ENCODE data around the gene ATXN7L1. TPM values are rescaled to one million over a fixed set of nuclear protein-coding genes. Genes with fewer than 3 reads are reported as not detected.

The ATXN7L1 gene
- total and polyA plus RNA-seq, 2 of the 4 experiments (the other 2 are of a cell fraction): 3.5 to 4.3 TPM

DNA sequence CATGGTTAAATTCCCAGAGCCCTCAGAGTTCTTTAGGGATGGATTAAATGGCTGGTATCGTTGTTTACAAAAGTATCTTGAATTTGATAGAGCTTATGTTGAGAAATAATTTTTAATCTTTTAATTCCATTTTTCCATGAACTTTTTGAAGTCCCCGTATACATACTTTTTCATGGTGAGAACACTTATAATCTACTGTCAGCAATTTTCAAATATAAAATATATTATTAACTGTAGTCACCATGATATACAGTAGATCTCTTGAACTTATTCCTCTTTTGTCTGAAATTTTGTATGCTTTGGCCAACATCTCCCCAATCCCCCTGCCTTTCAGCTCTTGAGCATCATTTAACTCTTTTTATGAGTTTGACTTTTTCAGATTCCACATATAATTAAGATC, 304.5 kb downstream of the ATXN7L1 start:
- Histone ChIP-seq H3K4me2 (ENCODE audit: low read depth, low read length) (no peak overlapping the region), H3K23ac (ENCODE audit: low read depth, low read length) (no peak overlapping the region), H4K8ac (ENCODE audit: low read depth in 2 of 2, low read length in 2 of 2) (no peak overlapping the region), H3K14ac (replicated peaks; ENCODE audit: low read depth, low read length) (no peak overlapping the region), H3K4me1 (ENCODE audit: control insufficient read depth, insufficient read depth, low read length) (no peaks in the 10 kb centered on the region), H2BK5ac (ENCODE audit: low read depth, low read length, poor library complexity, severe bottlenecking) (no peak overlapping the region), H4K20me1 (ENCODE audit: insufficient read depth, low read length) (0 out of 2 replicates have a peak, but pooled peaks cover 3% of the 10 kb centered on the region), H2AFZ (replicated peaks; ENCODE audit: low read length, poor library complexity) (no peak overlapping the region), H4K5ac (ENCODE audit: low read depth, low read length) (no peak overlapping the region), H3K9me1 (ENCODE audit: insufficient read depth, low read length) (no peaks in the 10 kb centered on the region), H3K18ac (ENCODE audit: low read depth, low read length) (no peak overlapping the region), H3K79me1 (ENCODE audit: low read depth in 1 of 2, low read length in 2 of 2) (no peaks in the 10 kb centered on the region), H2AK9ac (replicated peaks; ENCODE audit: low read depth, low read length, poor library complexity) (no peak overlapping the region), H3K9ac (ENCODE audit: low read depth, low read length) (no peak overlapping the region), H3K36me3 (ENCODE audit: control insufficient read depth, insufficient read depth, low read length) (peaks cover 9% of the 10 kb centered on the region), H3K9me3 (ENCODE audit: control insufficient read depth, insufficient read depth, low read length) (no peaks in the 10 kb centered on the region), H4K91ac (ENCODE audit: insufficient read depth, low read depth, low read length) (no peak overlapping the region), H3K4me3 (ENCODE audit: insufficient read depth, low read depth, low read length) (no peak overlapping the region), H3K27ac (ENCODE audit: insufficient read depth, low read length) (no peak overlapping the region), H2BK120ac (ENCODE audit: low read depth, low read length) (no peak overlapping the region), H2AK5ac (ENCODE audit: low read depth, low read length) (no peak overlapping the region), H3K56ac (ENCODE audit: extremely low read depth, insufficient read depth, low read length) (no peak overlapping the region), H3K4ac (ENCODE audit: low read depth, low read length) (no peak overlapping the region), H2BK15ac (ENCODE audit: low read depth, low read length) (no peak overlapping the region), H2BK20ac (ENCODE audit: low read depth, low read length) (no peak overlapping the region), H3K27me3 (ENCODE audit: control insufficient read depth, insufficient read depth, low read length) (no peaks in the 10 kb centered on the region)
- POLR2A ChIA-PET (ENCODE audit: unreplicated experiment): no interaction called here
- intact Hi-C loops (cut with micrococcal nuclease): no loop called here
- CTCF ChIA-PET: interaction anchor here (1.1 kb wide), 1 partner anchor 17 kb away, joined by 3 read pairs; no protein-coding TSS in a partner anchor
- WGBS, 2 experiments (ENCODE audit: extremely low coverage in 2 of 2, insufficient read length in 1 of 2): no CpG with 5 or more reads among the region's 2 CpGs
- dilution Hi-C loops (cut with HindIII; ENCODE audit: low sequenced_read_pairs, unreplicated experiment): no loop called here
- ATAC-seq (ENCODE audit: low read depth) (no peak), DNase-seq (no peak)
- in situ Hi-C loops (cut with MboI; ENCODE audit: low sequenced_read_pairs): no loop called here
- no TSS peak for BruUV-seq (replicated peaks)
- TF ChIP-seq CEBPB (IDR thresholded peaks at IDR 0.05; ENCODE audit: low read depth, low read length) (no peak), USF2 (IDR thresholded peaks at IDR 0.05; ENCODE audit: low read depth, low read length) (no peak), CTCF (conservative IDR thresholded peaks at IDR 0.05; ENCODE audit: low read depth, low read length) (no peak), MAZ (IDR thresholded peaks at IDR 0.05; ENCODE audit: borderline replicate concordance, low read depth, low read length) (no peak), POLR2A (IDR thresholded peaks at IDR 0.05; ENCODE audit: low read depth, low read length) (no peak)
- TF ChIP-seq, protein P1, sequence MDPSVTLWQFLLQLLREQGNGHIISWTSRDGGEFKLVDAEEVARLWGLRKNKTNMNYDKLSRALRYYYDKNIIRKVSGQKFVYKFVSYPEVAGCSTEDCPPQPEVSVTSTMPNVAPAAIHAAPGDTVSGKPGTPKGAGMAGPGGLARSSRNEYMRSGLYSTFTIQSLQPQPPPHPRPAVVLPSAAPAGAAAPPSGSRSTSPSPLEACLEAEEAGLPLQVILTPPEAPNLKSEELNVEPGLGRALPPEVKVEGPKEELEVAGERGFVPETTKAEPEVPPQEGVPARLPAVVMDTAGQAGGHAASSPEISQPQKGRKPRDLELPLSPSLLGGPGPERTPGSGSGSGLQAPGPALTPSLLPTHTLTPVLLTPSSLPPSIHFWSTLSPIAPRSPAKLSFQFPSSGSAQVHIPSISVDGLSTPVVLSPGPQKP (IDR thresholded peaks at IDR 0.05; ENCODE audit: borderline replicate concordance, low read depth, low read length): no peak

All from IMR-90 (cell line).